Gastrocnemius medialis (tissue), 4 donors: ENCODE results near the gene PPP3CA.

Experiments
- POLR2A ChIP-seq, 2 donors: fragments of 450-650 bp; IDR thresholded peaks; one replicate each; pipeline ENCODE4 v1.6.1; 2017; ENCODE audit warnings: antibody characterized with exemption in 2 of 2, mild to moderate bottlenecking in 2 of 2, moderate library complexity in 2 of 2
- TF ChIP-seq, protein P1 (sequence below), 5 experiments: fragments of 450-650 bp in 3 of 5; fragments of 200-600 bp in 2 of 5; sonication (generic) in 2 of 5; IDR thresholded peaks in 4 of 5; conservative IDR thresholded peaks in 1 of 5; 1 replicate in 4 of 5; 2 replicates in 1 of 5; pipeline ENCODE4 v1.5.1; 2016 to 2019; ENCODE audit warnings: antibody characterized with exemption in 5 of 5, mild to moderate bottlenecking in 3 of 5, moderate library complexity in 3 of 5

DNA sequence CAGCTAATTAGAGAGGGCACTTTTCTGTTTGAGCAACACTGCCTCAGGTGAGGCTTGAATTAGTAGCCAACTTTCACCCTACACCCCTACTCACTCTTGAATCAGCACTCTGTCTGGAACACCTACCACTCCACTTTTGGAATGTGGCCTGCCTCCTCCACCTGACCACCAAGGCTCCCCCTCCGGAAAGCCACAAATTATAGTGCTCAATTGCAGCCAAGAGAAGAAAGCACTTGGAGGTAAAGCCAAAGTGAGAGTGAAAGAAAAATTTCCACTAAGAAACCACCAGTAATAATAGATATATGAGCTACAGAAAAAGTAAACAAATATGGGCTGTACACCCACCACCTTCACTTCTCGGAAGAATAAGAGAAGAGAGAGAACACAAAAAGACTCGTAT lies 41.1 kb downstream of the PPP3CA start:
- TF ChIP-seq, protein P1, sequence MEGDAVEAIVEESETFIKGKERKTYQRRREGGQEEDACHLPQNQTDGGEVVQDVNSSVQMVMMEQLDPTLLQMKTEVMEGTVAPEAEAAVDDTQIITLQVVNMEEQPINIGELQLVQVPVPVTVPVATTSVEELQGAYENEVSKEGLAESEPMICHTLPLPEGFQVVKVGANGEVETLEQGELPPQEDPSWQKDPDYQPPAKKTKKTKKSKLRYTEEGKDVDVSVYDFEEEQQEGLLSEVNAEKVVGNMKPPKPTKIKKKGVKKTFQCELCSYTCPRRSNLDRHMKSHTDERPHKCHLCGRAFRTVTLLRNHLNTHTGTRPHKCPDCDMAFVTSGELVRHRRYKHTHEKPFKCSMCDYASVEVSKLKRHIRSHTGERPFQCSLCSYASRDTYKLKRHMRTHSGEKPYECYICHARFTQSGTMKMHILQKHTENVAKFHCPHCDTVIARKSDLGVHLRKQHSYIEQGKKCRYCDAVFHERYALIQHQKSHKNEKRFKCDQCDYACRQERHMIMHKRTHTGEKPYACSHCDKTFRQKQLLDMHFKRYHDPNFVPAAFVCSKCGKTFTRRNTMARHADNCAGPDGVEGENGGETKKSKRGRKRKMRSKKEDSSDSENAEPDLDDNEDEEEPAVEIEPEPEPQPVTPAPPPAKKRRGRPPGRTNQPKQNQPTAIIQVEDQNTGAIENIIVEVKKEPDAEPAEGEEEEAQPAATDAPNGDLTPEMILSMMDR (IDR thresholded peaks at IDR 0.05 in 4 of 5, conservative IDR thresholded peaks at IDR 0.05 in 1 of 5): no peak
- TF ChIP-seq POLR2A (IDR thresholded peaks at IDR 0.05): no peak
